Measurements from ENCODE around the gene NAA16. TPM values are rescaled to one million over a fixed set of nuclear protein-coding genes. Genes with fewer than 3 reads are reported as not detected.

NAA16 gene
- total and polyA plus RNA-seq, 10 of the 15 experiments (the other 5 are each of a cell fraction or from before 2014, with no cell fraction given) = 5.4 to 18.5 (median 13.2) TPM

DNA sequence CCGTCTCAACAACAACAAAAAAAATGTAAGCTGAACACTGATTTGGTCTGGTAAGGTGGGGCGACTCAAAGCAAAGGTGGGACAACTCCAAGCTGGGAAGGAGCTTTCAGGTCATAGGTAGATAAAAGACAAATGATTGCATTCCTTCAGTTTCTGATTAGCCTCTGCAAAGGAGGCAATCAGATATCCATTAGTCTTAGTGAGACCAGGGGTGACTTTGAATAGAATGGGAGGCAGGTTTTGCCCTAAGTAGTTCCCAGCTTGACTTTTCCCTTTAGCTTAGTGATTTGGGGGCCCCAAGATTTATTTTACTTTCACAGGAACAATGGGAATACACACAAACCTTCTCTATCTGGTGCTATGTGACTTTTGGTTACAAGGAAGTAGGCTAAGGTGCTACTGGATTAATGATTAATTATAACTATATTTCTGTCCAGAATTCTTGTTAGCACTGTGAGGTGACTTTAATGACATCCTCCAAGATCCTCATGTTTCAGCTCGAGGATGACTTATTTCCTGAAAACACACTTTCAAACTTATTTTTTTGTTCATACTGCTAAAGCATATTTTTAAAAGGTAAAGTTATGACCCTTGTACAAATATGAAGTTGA lies 37.1 kb upstream of the NAA16 start:
- FAIRE-seq = no peak
- Histone ChIP-seq H3K4me2 (ENCODE audit: control insufficient read depth, insufficient read depth) (no peak overlapping the region), H3K4me3 (no peak overlapping the region), H3K36me3 (ENCODE audit: control insufficient read depth in 2 of 2, insufficient read depth in 2 of 2, low read length in 1 of 2) (no peaks in the 10 kb centered on the region), H2AFZ (ENCODE audit: control insufficient read depth, low read depth, low read length) (no peak overlapping the region), H3K9ac (ENCODE audit: control insufficient read depth, insufficient read depth, low read length) (no peak overlapping the region), H3K9me3 (replicated peaks; ENCODE audit: control insufficient read depth, insufficient read depth, low read length) (no peaks in the 10 kb centered on the region; the same call in 1 of the 3 replicates), H3K27ac (ENCODE audit: control insufficient read depth, insufficient read depth) (no peak overlapping the region), H4K20me1 (ENCODE audit: control insufficient read depth, insufficient read depth) (no peaks in the 10 kb centered on the region), H3K79me2 (ENCODE audit: control insufficient read depth, insufficient read depth, low read length) (no peaks in the 10 kb centered on the region), H3K27me3 (replicated peaks in 1 of 2; ENCODE audit: control insufficient read depth in 2 of 2, insufficient read depth in 2 of 2, low read length in 1 of 2) (no peaks in the 10 kb centered on the region), H3K4me1 (ENCODE audit: control insufficient read depth, insufficient read depth, low read length) (peaks cover 11% of the 10 kb centered on the region)
- ChIA-PET CTCF (no interaction called here), POLR2A (no interaction called here), SMC1A (ENCODE audit: uncharacterized antibody, unreplicated experiment) (interaction anchor here (1.0 kb wide), 1 partner anchor 12 kb away, joined by 5 read pairs; no protein-coding TSS in a partner anchor), RAD21 (ENCODE audit: unreplicated experiment) (no interaction called here)
- 32% methylated on average over 3 of the region's 3 CpGs for WGBS (ENCODE audit: insufficient coverage, insufficient replicate concordance, low lambda C conversion rate, missing lambda C conversion rate)
- no peak for ATAC-seq
- TF ChIP-seq STAT3 (IDR thresholded peaks at IDR 0.05; ENCODE audit: low read depth, low read length) = no peak
- no peak for TF ChIP-seq GABPA (IDR thresholded peaks at IDR 0.05; ENCODE audit: low read depth)
- TF ChIP-seq, protein P1, sequence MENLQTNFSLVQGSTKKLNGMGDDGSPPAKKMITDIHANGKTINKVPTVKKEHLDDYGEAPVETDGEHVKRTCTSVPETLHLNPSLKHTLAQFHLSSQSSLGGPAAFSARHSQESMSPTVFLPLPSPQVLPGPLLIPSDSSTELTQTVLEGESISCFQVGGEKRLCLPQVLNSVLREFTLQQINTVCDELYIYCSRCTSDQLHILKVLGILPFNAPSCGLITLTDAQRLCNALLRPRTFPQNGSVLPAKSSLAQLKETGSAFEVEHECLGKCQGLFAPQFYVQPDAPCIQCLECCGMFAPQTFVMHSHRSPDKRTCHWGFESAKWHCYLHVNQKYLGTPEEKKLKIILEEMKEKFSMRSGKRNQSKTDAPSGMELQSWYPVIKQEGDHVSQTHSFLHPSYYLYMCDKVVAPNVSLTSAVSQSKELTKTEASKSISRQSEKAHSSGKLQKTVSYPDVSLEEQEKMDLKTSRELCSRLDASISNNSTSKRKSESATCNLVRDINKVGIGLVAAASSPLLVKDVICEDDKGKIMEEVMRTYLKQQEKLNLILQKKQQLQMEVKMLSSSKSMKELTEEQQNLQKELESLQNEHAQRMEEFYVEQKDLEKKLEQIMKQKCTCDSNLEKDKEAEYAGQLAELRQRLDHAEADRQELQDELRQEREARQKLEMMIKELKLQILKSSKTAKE (IDR thresholded peaks at IDR 0.05; ENCODE audit: low read depth, poor library complexity, severe bottlenecking) = no peak
- no peak for TF ChIP-seq TARDBP (IDR thresholded peaks at IDR 0.05; ENCODE audit: borderline replicate concordance)
- no peak for TF ChIP-seq RELA (IDR thresholded peaks at IDR 0.05; ENCODE audit: borderline replicate concordance, partially characterized antibody)
- intact Hi-C loops (cut with micrococcal nuclease; ENCODE audit: unreplicated experiment) = no loop called here
- no TSS peak for BruUV-seq (replicated peaks)
- no peak for DNase-seq (ENCODE audit: low read depth, low spot score)
- in situ Hi-C loops (cut with MboI) = no loop called here

DNA sequence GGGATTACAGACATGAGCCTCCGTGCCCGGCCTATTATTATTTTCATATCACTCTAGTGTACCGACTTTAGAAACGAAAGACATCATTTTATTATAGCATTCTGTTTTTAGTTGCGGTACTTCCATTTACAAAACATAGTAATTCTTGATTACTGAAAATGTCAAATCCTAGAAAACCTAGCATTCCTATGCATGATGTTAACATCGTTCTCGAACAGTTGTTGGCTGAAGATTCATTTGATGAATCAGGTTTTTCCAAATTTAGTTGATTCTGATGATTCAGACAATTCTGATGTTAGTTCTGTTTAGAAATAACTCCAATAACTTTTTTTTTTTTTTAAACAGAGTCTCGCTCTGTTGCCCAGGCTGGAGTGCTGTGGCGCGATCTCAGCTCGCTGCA lies 36.2 kb upstream of the NAA16 start:
- Histone ChIP-seq H3K27ac (ENCODE audit: control insufficient read depth, insufficient read depth) (no peak overlapping the region), H3K9ac (ENCODE audit: control insufficient read depth, insufficient read depth, low read length) (no peak overlapping the region), H3K4me1 (ENCODE audit: control insufficient read depth, insufficient read depth, low read length) (peaks cover 11% of the 10 kb centered on the region), H3K9me3 (replicated peaks; ENCODE audit: control insufficient read depth, insufficient read depth, low read length) (no peaks in the 10 kb centered on the region; the same call in 1 of the 3 replicates), H3K79me2 (ENCODE audit: control insufficient read depth, insufficient read depth, low read length) (no peaks in the 10 kb centered on the region), H3K27me3 (replicated peaks in 1 of 2; ENCODE audit: control insufficient read depth in 2 of 2, insufficient read depth in 2 of 2, low read length in 1 of 2) (no peaks in the 10 kb centered on the region), H3K36me3 (ENCODE audit: control insufficient read depth in 2 of 2, insufficient read depth in 2 of 2, low read length in 1 of 2) (no peaks in the 10 kb centered on the region), H2AFZ (ENCODE audit: control insufficient read depth, low read depth, low read length) (no peak overlapping the region), H3K4me3 (no peak overlapping the region), H4K20me1 (ENCODE audit: control insufficient read depth, insufficient read depth) (no peaks in the 10 kb centered on the region), H3K4me2 (ENCODE audit: control insufficient read depth, insufficient read depth) (no peak overlapping the region)
- POLR2A ChIA-PET = no interaction called here
- whole genome bisulfite sequencing (ENCODE audit: insufficient coverage, insufficient replicate concordance, low lambda C conversion rate, missing lambda C conversion rate) = 89% methylated on average over 11 of the region's 11 CpGs
- RAD21 ChIA-PET (ENCODE audit: unreplicated experiment) = interaction anchor here (0.7 kb wide), 1 partner anchor 1588 kb away, joined by 6 read pairs; no protein-coding TSS in a partner anchor
- SMC1A ChIA-PET (ENCODE audit: uncharacterized antibody, unreplicated experiment) = no interaction called here
- intact Hi-C loops (cut with micrococcal nuclease; ENCODE audit: unreplicated experiment) (no loop called here), in situ Hi-C loops (cut with MboI) (no loop called here)
- DNase-seq (ENCODE audit: low read depth, low spot score) (no peak), ATAC-seq (no peak), FAIRE-seq (no peak)
- TF ChIP-seq EED (IDR thresholded peaks at IDR 0.05; ENCODE audit: low read depth) = no peak
- TF ChIP-seq RUNX3 (IDR thresholded peaks at IDR 0.05; ENCODE audit: low read length) = no peak
- no peak for TF ChIP-seq CEBPZ (IDR thresholded peaks at IDR 0.05; ENCODE audit: low read depth, low read length)
- TF ChIP-seq PKNOX1 (IDR thresholded peaks at IDR 0.05) = no peak
- CTCF ChIA-PET = no interaction called here
- BruUV-seq (replicated peaks) = no TSS peak

Data from GM12878 (cell line).